Measurements from ENCODE around the gene ASB4.

ASB4 gene

DNA sequence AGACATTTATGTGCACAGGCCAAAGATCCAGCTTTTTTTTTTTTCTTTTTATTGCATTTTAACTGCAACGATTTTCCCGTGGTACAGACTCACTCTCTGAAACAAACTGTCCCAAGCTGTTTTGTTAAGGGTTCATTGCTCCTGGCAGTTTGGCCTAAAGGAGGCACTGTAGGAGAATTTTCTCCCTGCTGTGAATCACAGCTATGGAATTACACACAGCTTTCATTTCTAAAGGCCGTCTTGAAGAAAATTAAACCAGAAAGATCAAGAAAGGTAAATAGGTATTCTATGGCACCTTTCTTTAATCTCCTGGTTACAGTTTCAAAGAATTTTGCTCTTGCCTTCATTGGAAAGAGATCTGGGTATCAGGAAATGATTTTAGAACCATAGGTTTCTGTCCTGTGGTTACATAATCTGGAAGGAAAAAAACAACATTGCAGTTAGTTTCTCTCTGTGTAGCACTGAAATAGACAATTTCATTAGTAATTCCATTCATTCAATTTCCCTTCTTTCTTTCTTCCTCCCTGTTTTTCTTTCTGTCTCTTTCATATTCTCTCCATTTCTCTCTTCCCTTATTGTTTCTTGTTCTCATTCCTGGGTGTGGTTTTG, 59.4 kb downstream of the ASB4 start:
- Histone ChIP-seq H3K79me2 (ENCODE audit: control insufficient read depth, low read length) (no peaks in the 10 kb centered on the region), H3K27me3 (ENCODE audit: control insufficient read depth, low read length) (no peaks in the 10 kb centered on the region), H3K4me1 (ENCODE audit: control insufficient read depth, low read length) (no peaks in the 10 kb centered on the region), H3K4me2 (ENCODE audit: low read length) (no peak overlapping the region), H3K27ac (ENCODE audit: low read depth, low read length) (no peak overlapping the region), H3F3A (ENCODE audit: control insufficient read depth, insufficient read depth) (no peaks in the 10 kb centered on the region), H3K36me3 (ENCODE audit: control insufficient read depth, low read length) (no peaks in the 10 kb centered on the region), H3K9me2 (replicated peaks; ENCODE audit: control insufficient read depth, low read length) (no peaks in the 10 kb centered on the region), H4K20me1 (ENCODE audit: control insufficient read depth, insufficient read depth, low read depth, low read length) (no peaks in the 10 kb centered on the region), H3K4me3 (ENCODE audit: low read length) (no peak overlapping the region), H3K9me3 (ENCODE audit: control insufficient read depth, insufficient read depth, low read length) (no peaks in the 10 kb centered on the region)
- no peak for TF ChIP-seq EZH2phosphoT487 (IDR thresholded peaks at IDR 0.05; ENCODE audit: borderline replicate concordance, low read length)
- TF ChIP-seq, protein P1, sequence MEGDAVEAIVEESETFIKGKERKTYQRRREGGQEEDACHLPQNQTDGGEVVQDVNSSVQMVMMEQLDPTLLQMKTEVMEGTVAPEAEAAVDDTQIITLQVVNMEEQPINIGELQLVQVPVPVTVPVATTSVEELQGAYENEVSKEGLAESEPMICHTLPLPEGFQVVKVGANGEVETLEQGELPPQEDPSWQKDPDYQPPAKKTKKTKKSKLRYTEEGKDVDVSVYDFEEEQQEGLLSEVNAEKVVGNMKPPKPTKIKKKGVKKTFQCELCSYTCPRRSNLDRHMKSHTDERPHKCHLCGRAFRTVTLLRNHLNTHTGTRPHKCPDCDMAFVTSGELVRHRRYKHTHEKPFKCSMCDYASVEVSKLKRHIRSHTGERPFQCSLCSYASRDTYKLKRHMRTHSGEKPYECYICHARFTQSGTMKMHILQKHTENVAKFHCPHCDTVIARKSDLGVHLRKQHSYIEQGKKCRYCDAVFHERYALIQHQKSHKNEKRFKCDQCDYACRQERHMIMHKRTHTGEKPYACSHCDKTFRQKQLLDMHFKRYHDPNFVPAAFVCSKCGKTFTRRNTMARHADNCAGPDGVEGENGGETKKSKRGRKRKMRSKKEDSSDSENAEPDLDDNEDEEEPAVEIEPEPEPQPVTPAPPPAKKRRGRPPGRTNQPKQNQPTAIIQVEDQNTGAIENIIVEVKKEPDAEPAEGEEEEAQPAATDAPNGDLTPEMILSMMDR (IDR thresholded peaks at IDR 0.05; ENCODE audit: low read depth, low read length, poor library complexity, severe bottlenecking), result peak; percentile 22

- Histone ChIP-seq H3K4me3 (ENCODE audit: low read length) (no peak overlapping the region), H3F3A (ENCODE audit: control insufficient read depth, insufficient read depth) (no peaks in the 10 kb centered on the region), H3K27ac (ENCODE audit: low read depth, low read length) (no peak overlapping the region), H3K79me2 (ENCODE audit: control insufficient read depth, low read length) (no peaks in the 10 kb centered on the region), H3K9me3 (ENCODE audit: control insufficient read depth, insufficient read depth, low read length) (no peaks in the 10 kb centered on the region), H3K4me2 (ENCODE audit: low read length) (no peak overlapping the region), H4K20me1 (ENCODE audit: control insufficient read depth, insufficient read depth, low read depth, low read length) (no peaks in the 10 kb centered on the region), H3K9me2 (replicated peaks; ENCODE audit: control insufficient read depth, low read length) (no peaks in the 10 kb centered on the region), H3K27me3 (ENCODE audit: control insufficient read depth, low read length) (no peaks in the 10 kb centered on the region), H3K36me3 (ENCODE audit: control insufficient read depth, low read length) (no peaks in the 10 kb centered on the region), H3K4me1 (ENCODE audit: control insufficient read depth, low read length) (no peaks in the 10 kb centered on the region)
- TF ChIP-seq, protein P1 (IDR thresholded peaks at IDR 0.05; ENCODE audit: low read depth, low read length, poor library complexity, severe bottlenecking), result no peak
- TF ChIP-seq EZH2phosphoT487 (IDR thresholded peaks at IDR 0.05; ENCODE audit: borderline replicate concordance, low read length), result no peak
These were observed 59.9 kb downstream of the ASB4 start for GRCh38 chr7:95545673-95546072.

DNA sequence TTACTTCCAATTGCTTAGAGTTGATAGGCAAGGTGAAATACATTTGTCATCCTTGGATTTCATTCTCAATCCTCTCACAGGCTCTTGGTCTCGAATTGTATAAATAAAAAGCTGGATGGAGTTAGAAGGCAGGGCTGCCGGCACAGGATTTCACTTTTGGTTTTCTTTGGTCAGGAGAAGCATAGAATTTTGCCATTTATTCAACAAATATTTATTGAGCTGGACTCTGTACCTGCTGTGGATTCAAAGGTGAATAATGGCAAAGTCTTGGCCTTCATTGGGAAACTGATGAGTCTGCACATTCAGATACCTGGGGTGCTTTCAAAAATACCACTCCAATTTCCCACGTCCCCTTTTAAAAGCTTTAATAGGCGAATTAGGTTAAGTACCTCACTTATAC, 60.9 kb downstream of the ASB4 start:
- Histone ChIP-seq H3K36me3 (ENCODE audit: control insufficient read depth, low read length) (no peaks in the 10 kb centered on the region), H4K20me1 (ENCODE audit: control insufficient read depth, insufficient read depth, low read depth, low read length) (no peaks in the 10 kb centered on the region), H3K4me2 (ENCODE audit: low read length) (no peak overlapping the region), H3K27me3 (ENCODE audit: control insufficient read depth, low read length) (no peaks in the 10 kb centered on the region), H3K79me2 (ENCODE audit: control insufficient read depth, low read length) (no peaks in the 10 kb centered on the region), H3K9me3 (ENCODE audit: control insufficient read depth, insufficient read depth, low read length) (no peaks in the 10 kb centered on the region), H3K9me2 (replicated peaks; ENCODE audit: control insufficient read depth, low read length) (no peaks in the 10 kb centered on the region), H3K4me1 (ENCODE audit: control insufficient read depth, low read length) (no peaks in the 10 kb centered on the region), H3K27ac (ENCODE audit: low read depth, low read length) (no peak overlapping the region), H3F3A (ENCODE audit: control insufficient read depth, insufficient read depth) (no peaks in the 10 kb centered on the region), H3K4me3 (ENCODE audit: low read length) (no peak overlapping the region)
- TF ChIP-seq, protein P1 (IDR thresholded peaks at IDR 0.05; ENCODE audit: low read depth, low read length, poor library complexity, severe bottlenecking), result no peak
- TF ChIP-seq EZH2phosphoT487 (IDR thresholded peaks at IDR 0.05; ENCODE audit: borderline replicate concordance, low read length), result no peak

Measured in DOHH2 (cell line).